Left colon (tissue), 2 donors: ENCODE data around the gene COG3. TPM values are rescaled to one million over a fixed set of nuclear protein-coding genes. Genes with fewer than 3 reads are reported as not detected.
A peak's percentile ranks its signal among the peaks of the same experiment; 100 is the strongest.

Experiments
- ATAC-seq: fragments of 200-7000 bp; cut with Tn5 transposase; one replicate; pipeline ENCODE4 v1.9.1; 2020; ENCODE audit warnings: mild to moderate bottlenecking, moderate library complexity
- DNase-seq, 2 donors: peaks; one replicate each; pipeline ENCODE4 v3.0.0-alpha.2; 2020
- intact Hi-C, 2 donors: fragments of 100-400 bp; cut with DNase I in 1 of 2; cut with micrococcal nuclease in 1 of 2; formaldehyde crosslinking; loops; one replicate each; pipeline versions ENCODE4 v1.11.2 to v1.14.0; 2022; cut with DNase I, micrococcal nuclease
- total RNA-seq, 2 donors: library from RNA; stranded (reverse); fragmentation: NEBNext Ultra II Directional; extraction: Animal tissue kit (Norgen Biotek cat#: 25700); gene quantifications; one replicate each; pipeline ENCODE4 v1.2.1, GENCODE V29; 2021
- donor health status: DM: no; HTN: no; CAD: no.
- donor health status: DM: yes; HTN: yes; CAD: no.

Gene COG3
- total RNA-seq, 2 donors from 2014 or later = 47.7 to 53.7 TPM

DNA sequence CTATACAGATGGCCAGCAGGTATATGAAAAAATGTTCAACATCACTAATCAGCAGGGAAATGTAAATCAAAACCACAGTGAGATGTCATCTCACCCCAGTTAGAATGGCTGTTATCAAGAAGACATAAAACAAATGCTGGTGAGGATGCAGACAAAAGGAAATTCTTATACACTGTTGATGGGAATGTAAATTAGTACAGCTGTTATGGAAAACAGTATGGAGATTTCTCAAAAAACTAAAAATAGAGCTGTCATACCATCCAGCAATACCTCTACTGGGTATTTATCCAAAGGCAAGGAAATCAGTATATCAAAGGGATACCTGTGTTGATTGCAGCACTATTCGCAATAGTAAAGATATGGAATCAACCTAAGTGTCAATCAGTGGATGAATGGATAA is 22.9 kb downstream of the COG3 start:
- intact Hi-C loops = no loop called here
- no peak for DNase-seq
- ATAC-seq = no peak

DNA sequence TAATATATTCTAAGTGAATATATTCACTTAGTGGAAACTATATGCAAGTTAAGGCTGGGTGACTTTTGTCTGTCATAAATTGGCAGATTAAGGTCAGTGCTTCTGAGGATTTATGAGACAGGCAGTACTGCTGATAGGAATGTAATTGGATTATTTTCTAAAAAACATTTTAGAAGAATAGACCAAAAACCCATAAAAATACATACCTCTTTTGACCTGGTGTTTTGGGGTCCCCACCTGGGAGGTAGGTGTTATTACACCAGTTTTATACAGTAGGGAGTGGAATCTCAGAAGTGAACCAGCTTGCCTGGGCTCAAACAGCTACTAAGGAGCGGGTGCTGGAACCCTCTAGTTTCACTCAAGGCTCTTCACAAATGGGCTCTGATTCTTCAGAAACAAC is 25.3 kb downstream of the COG3 start:
- intact Hi-C loops = no loop called here
- peak; percentile 56 for ATAC-seq
- DNase-seq = no peak

DNA sequence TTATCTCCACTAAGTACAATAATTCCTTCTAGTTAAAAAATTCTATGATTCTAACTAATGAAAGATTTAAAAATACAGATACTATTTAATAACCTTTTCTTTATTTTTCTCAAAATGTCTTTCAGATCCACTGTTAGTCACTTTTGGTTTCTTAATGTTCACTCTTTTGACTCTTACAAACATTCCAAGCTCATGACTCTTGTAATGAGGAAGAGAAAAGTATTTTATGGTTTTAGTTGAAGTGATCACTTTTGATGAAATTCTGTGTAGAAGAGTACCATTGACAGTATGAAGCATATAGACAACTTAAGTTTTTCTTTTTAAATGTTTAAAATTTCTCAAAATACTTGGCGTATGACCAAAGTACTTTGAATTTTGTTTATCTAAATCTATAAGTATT is 27.8 kb downstream of the COG3 start:
- DNase-seq (no peak), ATAC-seq (no peak)
- intact Hi-C loops = no loop called here

DNA sequence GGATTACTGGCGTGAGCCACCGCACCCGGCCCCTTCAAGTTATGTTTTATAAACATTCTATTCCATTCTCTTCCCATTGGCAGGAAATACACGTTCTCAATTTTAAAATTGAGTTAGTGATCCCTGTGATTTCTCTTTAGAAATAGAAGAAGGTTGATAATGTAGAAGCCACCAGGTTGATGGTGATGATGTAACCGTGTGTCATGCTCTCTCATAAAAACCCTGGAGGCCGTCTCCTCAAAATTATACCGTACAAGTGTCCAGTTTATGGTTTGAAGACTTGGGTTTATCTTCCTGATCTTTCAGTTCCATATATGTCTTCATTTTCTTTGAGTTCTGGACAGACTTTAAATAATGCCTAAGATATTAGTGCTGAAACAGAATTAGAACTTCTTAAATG is 32.2 kb downstream of the COG3 start:
- no peak for ATAC-seq
- no peak for DNase-seq
- intact Hi-C loops = no loop called here

DNA sequence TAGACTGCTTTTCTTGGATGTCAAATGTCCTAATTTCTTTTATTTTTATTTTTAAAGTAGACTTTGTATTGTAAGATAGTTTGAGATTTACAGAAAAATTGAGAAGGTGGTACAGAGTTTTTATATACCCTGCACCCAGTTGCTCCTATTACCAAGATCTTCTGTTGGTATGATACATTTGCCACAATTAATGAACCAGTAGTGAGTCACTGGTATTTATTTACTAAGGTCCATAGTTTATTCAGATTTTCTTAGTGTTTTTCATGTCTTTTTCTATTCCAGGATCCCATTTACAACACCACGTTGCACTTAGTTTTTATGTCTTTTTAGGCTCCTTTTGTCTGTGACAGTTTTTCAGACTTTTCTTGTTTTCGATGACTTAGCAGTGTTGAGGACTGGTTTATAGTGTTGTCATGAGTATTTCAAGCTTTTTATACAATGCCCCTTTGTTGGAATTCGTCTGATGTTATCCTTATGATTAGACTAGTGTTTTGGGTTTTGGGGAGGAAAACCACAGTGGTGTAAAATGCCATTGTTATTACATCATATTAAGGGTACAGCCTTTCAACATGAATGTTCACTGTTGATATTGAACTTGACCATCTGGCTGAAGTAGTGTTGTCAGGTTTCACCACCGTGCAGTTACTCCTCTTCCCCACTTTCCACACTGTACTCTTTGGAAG is 35.9 kb downstream of the COG3 start:
- intact Hi-C loops = no loop called here
- ATAC-seq (no peak), DNase-seq (no peak)

DNA sequence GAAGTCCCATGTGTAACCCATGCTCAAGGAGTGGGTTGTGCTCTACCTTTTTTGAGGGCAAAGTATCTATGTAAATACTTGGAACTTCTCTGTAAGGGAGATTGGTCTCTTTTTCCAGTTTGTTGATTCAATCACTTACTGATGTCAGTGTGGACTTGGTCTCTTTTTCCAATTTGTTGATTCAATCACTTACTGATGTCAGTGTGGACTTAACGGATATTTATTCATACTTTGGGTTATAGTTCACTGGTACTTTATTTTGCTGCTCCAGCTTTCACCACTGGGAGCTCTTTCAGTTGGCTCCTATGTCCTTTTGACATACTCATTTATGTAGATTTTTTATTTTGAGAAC is 36.4 kb downstream of the COG3 start:
- ATAC-seq (peak; percentile 24), DNase-seq (no peak)
- intact Hi-C loops = no loop called here

DNA sequence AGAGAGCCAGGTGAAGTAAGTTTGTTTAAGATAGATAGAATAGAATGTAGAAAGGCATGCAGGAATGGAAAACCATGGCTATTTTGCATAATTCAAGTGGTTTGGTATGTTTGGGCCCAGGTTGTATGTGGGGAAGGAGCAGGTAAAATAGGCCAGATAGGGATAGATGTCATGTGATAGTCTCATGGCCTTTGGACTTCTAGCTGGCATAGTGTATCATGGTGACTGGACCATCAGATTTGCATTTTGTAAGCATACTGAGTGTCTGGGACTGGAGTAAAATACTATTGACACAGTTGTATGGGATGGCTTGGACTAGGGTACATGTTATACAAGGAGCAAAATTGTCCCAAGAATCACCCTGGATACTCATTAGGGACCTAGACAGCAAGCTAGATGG is 38.9 kb downstream of the COG3 start:
- ATAC-seq = peak; percentile 43
- no peak for DNase-seq

DNA sequence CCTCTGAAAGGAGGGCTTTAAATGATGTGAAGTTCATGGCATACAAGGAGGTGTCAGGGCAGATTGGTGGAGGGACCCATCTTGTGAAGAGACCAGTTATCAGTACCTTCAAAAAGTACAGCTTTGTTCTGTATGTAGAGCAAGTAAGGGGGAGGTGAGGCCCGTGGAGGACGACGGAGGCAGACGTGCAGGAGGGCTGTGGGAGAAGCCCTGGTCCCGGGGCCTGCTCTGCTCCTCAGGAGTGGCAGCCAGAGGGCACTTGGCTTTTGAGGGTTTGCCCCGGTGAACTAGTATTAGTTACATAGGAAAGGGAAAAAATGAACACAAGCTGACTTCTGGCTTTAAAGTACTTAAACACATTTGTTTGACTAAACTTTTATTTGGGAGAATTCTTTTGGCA is 42.1 kb downstream of the COG3 start:
- DNase-seq (no peak), ATAC-seq (no peak)
- intact Hi-C loops = no loop called here

More for the DNA sequence above, 38.9 kb downstream of the COG3 start:
- intact Hi-C loops = no loop called here

DNA sequence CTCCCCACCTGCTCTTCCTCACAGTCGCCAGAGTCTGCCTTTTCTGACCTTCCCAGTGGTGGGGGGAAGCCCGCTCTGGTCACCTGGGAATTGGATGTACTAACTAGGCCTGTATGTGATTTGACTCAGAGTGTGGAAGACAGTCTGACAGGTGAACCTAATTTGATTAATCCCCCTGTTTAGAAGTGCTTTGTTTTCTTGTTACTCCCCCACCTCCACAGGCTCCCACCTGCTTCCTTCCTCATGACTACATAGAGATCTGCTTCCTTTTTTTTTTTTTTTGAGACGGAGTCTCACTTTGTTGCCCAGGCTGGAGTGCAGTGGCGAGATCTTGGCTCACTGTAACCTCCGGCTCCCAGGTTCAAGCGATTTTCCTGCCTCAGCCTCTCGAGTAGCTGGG is 44.0 kb downstream of the COG3 start:
- ATAC-seq (no peak), DNase-seq (no peak)
- intact Hi-C loops = no loop called here

DNA sequence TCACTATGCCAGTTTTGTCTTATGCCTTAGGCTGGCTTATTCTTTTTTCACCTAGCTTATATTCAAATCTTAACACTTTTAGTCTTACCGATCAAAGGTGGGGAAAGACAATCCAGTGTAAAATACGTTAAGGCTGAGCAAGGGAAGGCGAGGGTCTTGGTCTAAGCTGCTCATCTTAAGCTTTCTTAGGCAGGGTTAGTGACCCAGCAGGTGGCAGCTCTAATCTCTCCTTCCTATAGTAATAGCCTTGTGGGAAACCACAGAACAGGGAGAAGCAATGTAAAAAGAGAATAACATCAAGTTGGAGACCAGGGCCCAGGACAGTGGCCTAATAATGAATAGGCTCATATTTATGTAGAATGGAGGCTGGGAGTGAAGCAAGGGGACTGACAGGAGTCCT is 45.9 kb downstream of the COG3 start:
- no peak for ATAC-seq
- intact Hi-C loops = no loop called here
- no peak for DNase-seq

DNA sequence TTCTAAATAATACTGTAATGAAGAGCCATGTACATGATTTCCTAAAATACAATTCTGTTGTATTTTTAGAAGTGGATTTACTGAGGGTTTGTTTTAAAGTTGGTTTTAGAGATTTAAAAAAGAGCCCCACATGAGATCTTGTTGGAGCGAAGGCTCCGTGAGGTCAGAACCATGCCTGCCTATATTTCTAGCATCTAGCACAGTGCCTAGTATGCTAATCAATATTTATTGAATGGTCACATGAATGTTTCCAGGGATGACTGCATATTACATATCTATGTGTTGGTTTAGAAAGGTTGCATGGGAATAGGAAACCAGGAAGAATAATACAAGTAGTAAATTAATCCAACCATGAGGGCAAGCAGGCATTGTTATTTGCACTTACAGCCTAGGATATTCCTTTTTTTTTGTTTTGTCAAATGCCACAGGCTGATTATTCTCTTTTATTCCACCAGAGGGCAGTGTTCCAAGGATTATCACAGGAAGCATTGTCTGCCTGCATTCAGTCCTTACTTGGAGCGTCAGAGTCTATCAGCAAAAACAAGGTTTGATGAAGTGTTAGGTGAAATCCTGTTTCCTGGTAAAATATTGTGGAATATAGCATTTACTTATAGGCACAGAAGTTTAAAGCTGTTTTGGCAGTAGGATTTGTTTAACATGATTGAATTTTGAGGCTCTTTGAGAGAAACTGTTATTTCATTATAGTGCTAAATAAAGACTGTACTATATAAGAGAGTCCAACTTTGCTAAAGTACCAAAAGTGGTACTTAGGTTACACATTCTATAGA is 46.8 kb downstream of the COG3 start:
- peak; percentile 81 for ATAC-seq

DNA sequence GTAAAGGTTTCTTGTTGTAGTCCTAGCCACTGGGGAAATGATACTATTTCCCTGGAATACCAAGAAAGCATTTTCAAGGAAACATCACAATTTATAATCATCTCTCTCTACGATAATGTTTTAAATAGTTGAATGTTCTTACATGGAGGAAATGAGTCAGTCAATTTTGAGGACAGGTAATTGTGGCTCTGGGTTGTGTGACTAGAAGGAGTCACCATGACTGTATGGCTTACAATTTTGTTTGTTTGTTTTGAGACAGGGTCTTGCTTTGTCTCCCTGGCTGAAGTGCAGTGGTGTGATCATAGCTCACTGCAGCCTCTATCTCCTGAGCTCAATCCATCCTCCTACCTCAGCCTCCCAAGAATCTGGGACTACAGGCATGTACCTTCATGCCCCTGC is 47.4 kb downstream of the COG3 start:
- intact Hi-C loops = no loop called here

More for the DNA sequence above, 46.8 kb downstream of the COG3 start:
- DNase-seq = no peak
- intact Hi-C loops = no loop called here

DNA sequence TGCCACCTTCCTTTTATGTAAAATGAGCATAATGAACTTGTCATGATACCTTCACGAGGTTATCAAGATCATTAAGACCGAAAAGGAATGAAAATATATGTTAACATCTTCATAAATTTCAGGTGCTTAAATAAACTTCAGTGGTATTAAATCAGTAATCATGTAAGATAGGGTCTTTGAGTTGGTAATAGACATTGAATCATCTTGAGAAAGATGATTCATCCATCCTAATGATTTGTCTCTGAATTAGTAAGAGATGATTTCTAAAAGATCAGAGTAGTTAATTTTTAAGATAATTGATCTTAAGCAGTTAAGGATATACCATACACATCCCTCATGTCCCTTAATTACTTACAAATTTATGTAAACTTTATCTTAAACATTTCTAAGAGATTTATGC is 52.0 kb downstream of the COG3 start:
- ATAC-seq = no peak
- intact Hi-C loops = no loop called here

More for the DNA sequence above, 47.4 kb downstream of the COG3 start:
- ATAC-seq = no peak
- no peak for DNase-seq

DNA sequence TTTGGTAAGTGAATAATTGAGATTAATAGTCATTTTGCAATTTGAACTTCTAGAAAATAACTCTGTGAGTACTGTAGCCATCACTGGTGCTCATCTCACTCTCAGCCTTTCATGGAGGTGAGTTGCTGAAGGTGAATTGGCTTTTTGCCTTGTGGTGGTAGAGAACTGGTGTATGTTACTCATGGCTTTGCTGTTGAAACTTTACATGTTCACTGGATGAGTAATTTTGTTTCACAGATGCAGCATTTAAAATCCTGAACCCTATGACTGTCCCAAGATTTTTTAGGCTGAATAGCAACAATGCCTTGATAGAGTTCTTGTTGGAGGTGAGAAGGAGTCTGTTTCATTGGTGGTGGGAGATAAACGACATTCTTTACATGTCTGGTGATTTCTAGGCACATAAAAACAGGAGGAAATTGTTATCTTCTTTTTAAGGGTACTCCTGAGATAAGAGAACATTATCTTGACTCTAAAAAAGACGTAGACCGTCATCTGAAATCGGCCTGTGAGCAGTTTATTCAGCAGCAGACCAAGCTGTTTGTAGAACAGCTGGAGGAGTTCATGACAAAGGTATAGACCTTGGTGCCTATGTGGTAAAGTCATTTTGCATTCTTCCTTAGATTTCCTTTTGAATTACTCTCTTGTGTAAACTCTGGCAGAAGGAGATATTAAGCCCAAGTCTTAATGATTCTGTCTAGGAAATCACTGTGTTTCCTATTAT is 53.9 kb downstream of the COG3 start:
- DNase-seq (no peak), ATAC-seq (no peak)
- intact Hi-C loops = no loop called here

More for the DNA sequence above, 52.0 kb downstream of the COG3 start:
- no peak for DNase-seq

DNA sequence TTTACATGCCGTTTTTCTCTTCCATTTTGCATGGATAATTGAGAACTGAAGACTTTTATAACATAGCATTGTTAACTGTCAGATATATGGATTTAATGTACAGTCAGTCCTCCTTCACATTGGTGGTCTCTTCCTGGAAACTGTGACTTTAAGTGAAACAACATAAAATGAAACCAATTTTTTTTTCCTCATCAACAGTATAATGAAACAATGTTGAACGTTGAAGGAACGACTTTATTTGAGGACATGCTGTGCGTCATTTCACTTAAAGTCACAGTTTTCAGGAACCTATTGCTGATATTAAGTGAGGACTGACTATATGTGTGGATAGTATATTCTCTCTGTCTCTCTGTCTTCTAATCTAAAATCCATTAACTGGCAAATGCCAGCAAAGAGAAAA is 54.8 kb downstream of the COG3 start:
- no peak for ATAC-seq
- intact Hi-C loops = no loop called here
- no peak for DNase-seq

DNA sequence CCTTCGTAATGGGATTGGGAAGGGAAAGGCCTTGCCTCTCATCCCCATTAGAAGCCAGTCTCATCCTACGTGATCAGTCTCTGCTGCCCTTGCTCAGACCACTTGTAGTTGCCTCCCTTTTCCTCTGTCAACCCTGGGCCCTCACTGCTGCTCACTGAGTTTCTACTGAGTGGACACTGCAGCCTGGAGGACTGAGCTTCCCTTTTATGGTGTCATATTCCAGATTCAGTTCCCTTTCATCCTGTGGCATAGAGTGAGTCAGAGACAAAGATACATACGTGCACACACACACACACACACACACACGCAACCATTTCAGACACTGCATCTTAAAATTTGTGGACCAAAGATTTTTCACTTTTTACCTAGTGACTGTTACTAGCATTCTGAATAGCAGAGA is 56.6 kb downstream of the COG3 start:
- DNase-seq (no peak), ATAC-seq (peak; percentile 46)
- intact Hi-C loops = no loop called here

DNA sequence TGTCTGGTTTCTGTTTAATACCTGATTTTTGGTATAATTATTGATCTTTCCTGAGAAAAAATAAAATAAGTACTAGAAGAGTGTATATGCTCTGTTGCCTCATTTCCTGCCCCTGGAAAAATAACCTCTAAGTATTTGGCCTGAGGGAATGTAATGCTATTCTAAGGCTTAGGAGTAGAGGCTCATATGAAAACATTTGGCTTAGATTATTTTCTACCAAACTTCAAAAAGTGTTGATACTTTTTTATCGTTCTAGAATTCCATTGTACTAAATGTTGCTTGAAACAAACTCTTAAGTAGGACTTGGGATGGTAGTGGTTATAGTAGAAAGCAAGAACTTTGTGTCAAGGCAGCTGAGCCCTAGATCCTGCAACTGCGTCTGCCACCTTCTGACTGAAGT is 57.8 kb downstream of the COG3 start:
- intact Hi-C loops = no loop called here
- no peak for ATAC-seq
- no peak for DNase-seq

DNA sequence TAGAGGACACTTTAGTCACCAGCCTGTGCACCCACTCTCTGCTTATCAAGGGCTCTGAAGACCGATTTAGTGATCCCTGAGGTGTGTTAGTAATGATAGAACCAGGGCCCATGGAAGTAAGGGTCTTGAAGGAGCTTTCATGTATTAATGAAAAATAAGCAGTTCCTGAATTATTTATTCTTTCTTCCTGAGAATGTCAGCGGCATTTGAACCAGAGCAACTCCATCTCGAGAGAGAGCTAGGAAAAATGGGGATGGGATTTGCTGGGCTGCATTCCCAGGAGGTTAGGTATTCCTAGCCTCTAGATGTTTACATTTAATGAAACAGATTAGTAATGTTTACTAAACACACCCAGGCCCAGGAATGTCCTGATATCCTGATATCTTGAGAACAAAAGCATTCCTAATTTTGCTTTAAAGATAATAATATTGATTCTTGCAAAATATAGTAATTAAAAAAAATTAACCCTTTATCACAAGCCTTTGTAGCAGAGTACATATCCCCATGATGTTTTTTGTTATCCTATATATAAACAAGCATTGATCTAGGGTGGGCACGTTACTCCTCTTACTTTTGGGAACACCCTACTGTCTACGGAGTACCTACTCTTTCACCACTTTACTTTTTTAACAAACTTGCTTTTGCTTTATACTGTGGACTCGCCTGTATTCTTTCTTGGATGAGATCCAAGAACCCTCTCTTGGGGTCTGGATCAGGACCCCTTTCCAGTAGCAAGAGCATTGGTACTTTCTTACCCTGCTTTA is 63.1 kb downstream of the COG3 start:
- intact Hi-C loops = no loop called here
- ATAC-seq (peak; percentile 37), DNase-seq (no peak)

DNA sequence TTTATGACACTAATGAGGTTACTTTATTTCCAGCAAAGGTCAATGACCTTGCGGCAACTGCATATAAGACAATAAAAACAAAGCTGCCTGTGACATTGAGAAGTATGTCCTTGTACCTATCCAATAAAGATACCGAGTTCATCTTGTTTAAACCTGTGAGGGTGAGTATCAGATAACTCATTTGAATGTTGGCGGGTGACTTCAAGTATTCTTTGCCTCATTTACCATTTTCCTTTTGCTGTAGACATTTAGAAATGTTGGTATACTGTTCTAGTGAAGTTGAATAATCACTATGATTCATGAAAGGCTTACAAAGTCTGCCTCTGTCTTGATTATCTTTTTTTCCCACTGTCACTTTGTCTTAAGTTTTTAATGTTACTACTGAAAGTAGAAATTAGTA is 65.0 kb downstream of the COG3 start:
- no peak for ATAC-seq

More for the DNA sequence above, 65.0 kb downstream of the COG3 start:
- intact Hi-C loops = no loop called here
- no peak for DNase-seq
